Measurements from ENCODE around the gene TRPM2. TPM values are rescaled to one million over a fixed set of nuclear protein-coding genes. Genes with fewer than 3 reads are reported as not detected.

TRPM2 gene
- total and polyA plus RNA-seq, 2 of the 8 experiments (the other 6 are each of a cell fraction or from before 2014, with no cell fraction given) = 0.27 to 0.28 TPM

- H4K8ac ChIP-seq (ENCODE audit: extremely low read depth, insufficient read depth, low read length) = peak overlapping the region; percentile 53; the same call in 1 of the 2 replicates
- H3K79me2 ChIP-seq (ENCODE audit: control insufficient read depth in 1 of 2, insufficient read depth in 2 of 2, low read length in 2 of 2) = no peaks in the 10 kb centered on the region
- no peaks in the 10 kb centered on the region for H3K36me3 ChIP-seq (ENCODE audit: control insufficient read depth in 2 of 4, insufficient read depth in 4 of 4, low read length in 3 of 4)
- H2BK15ac ChIP-seq (ENCODE audit: low read length) = no peak overlapping the region
- no peak overlapping the region for H2BK120ac ChIP-seq (replicated peaks; ENCODE audit: low read depth, low read length)
- TF ChIP-seq BACH1 (IDR thresholded peaks at IDR 0.05; ENCODE audit: low read length) (no peak), BCL11A (IDR thresholded peaks at IDR 0.05; ENCODE audit: low read depth in 2 of 2, low read length in 2 of 2) (no peak), TAF1 (IDR thresholded peaks at IDR 0.05; ENCODE audit: low read depth, low read length) (no peak), GABPA (IDR thresholded peaks at IDR 0.05; ENCODE audit: borderline replicate concordance, insufficient read depth, low read length) (no peak)
- WGBS, 2 experiments (ENCODE audit: extremely low coverage in 1 of 2, insufficient coverage in 1 of 2, insufficient read length in 1 of 2, insufficient replicate concordance in 2 of 2, low coverage in 1 of 2, low lambda C conversion rate in 2 of 2, missing lambda C conversion rate in 1 of 2) = 81% methylated on average over 26 of the region's 31 CpGs; no CpG with 5 or more reads in 1 of the 2 experiments
- ChIA-PET CTCF (ENCODE audit: partially characterized antibody) (interaction anchor here (0.9 to 1.5 kb wide), 5 partner anchors 11 to 27 kb away, joined by 3 to 4 read pairs (median 4); partner anchors contain the start of gene TRPM2), POLR2A (ENCODE audit: partially characterized antibody) (no interaction called here)
- H3K4me2 ChIP-seq (ENCODE audit: insufficient read depth in 1 of 2, low read depth in 2 of 2, low read length in 2 of 2) = no peak overlapping the region
- no peak overlapping the region for H3K27ac ChIP-seq (ENCODE audit: low read depth, low read length)
- peak overlapping the region; percentile 30; the same call in 1 of the 2 replicates for H2BK5ac ChIP-seq (ENCODE audit: low read depth, low read length)
- H3K23me2 ChIP-seq (ENCODE audit: low read depth, low read length) = peaks cover 2% of the 10 kb centered on the region; the same call in 1 of the 2 replicates
- no peaks in the 10 kb centered on the region; a peak in 1 of 7 replicates for H3K27me3 ChIP-seq (replicated peaks in 1 of 4; ENCODE audit: control insufficient read depth in 3 of 4, extremely low read depth in 1 of 4, insufficient read depth in 3 of 4, low read length in 3 of 4)
- H2BK12ac ChIP-seq (ENCODE audit: low read depth, low read length) = no peak overlapping the region
- no peak overlapping the region for H3K4ac ChIP-seq (replicated peaks; ENCODE audit: insufficient read length, low read depth, low read length)
- H3K9me3 ChIP-seq (ENCODE audit: insufficient read depth in 2 of 2, low read depth in 1 of 2, low read length in 1 of 2) = peaks cover 2 to 5% of the 10 kb centered on the region in 2 experiments; a peak in 1 of 4 replicates
- DNase-seq (ENCODE audit: low read depth in 1 of 2, low spot score in 2 of 2) = no peak
- no peak overlapping the region; a peak in 1 of 7 replicates for H3K9ac ChIP-seq (replicated peaks in 1 of 4; ENCODE audit: extremely low read depth in 1 of 4, low read depth in 3 of 4, low read length in 3 of 4)
- no peak overlapping the region for H2AK5ac ChIP-seq (ENCODE audit: low read depth, low read length)
- no peak overlapping the region for H2BK20ac ChIP-seq (ENCODE audit: low read length)
- H3K79me1 ChIP-seq (ENCODE audit: low read depth, low read length) = no peaks in the 10 kb centered on the region
- H3K56ac ChIP-seq (replicated peaks; ENCODE audit: insufficient read length, low read depth, low read length) = no peak overlapping the region
- H3K4me1 ChIP-seq (replicated peaks in 1 of 4; ENCODE audit: control insufficient read depth in 3 of 4, insufficient read depth in 4 of 4, low read length in 3 of 4) = peaks cover 0 to 9% (median 2%) of the 10 kb centered on the region in 4 experiments; a peak in 2 of 7 replicates
- no peak overlapping the region for H4K91ac ChIP-seq (replicated peaks; ENCODE audit: insufficient read length, low read length)
- H3K14ac ChIP-seq (ENCODE audit: insufficient read length) = no peak overlapping the region
- no peak overlapping the region for H2AFZ ChIP-seq (ENCODE audit: low read length)
- no peak overlapping the region; the same call in 1 of the 2 replicates for H3K18ac ChIP-seq (ENCODE audit: extremely low read depth, low read length)
- no peaks in the 10 kb centered on the region for H4K20me1 ChIP-seq (replicated peaks in 1 of 2; ENCODE audit: control insufficient read depth in 1 of 2, insufficient read depth in 2 of 2, low read length in 2 of 2)
- H4K5ac ChIP-seq (ENCODE audit: insufficient read length, low read depth, low read length) = no peak overlapping the region
- no peak overlapping the region for H3K4me3 ChIP-seq (ENCODE audit: extremely low read depth in 1 of 4, insufficient read depth in 2 of 4, low read depth in 3 of 4, low read length in 4 of 4)
- no peak for FAIRE-seq
- no peak overlapping the region for H3K23ac ChIP-seq (ENCODE audit: insufficient read length)
These were observed 26.8 kb downstream of the TRPM2 start for GRCh38 chr21:44379991-44380865.

All from H1 (cell line).